UCSD-AML1 (cell line): ENCODE results near the gene EXOC3L4.
"Not testable (repeated sequence)": the region's sequence is repeated elsewhere in the genome, so short reads cannot be mapped to it uniquely, and the experiment has no call there.

Source experiments
- DNase-seq: peaks from one replicate; lab custom pipeline; 2025; ENCODE audit not compliant: unreplicated experiment; lab: John Stamatoyannopoulos, UW

The EXOC3L4 gene

DNA sequence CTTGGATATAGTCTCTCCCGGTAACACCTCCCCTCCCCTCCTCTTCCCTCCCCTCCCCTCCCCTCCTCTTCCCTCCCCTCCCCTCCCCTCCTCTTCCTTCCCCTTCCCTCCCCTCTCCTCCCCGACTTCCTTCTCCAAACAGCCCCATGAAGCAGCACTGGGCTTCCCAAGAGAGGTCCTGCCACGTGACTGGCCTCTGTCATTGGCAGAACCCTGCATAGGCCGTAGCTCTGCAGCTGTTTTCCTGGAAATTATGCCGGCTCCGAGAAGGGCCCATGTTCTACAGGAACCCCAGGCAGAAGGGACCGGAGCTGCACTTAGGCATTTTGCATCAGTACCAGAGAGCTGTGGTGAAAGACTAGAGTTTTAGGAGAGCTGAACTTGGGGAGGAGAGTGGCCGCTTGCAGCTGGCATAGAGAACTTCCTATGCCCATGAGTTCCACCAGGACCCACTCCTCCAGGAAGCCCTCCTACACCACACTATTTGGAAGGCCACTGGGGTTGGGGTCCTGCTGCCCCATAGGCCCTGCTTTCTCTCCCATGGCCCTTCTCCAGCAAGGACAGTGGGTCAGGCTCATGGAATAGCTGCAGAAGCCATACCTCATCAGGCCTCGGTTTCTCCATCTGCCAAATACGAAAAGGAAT is 23.6 kb downstream of the EXOC3L4 start:
- DNase-seq = peak; percentile 75

DNA sequence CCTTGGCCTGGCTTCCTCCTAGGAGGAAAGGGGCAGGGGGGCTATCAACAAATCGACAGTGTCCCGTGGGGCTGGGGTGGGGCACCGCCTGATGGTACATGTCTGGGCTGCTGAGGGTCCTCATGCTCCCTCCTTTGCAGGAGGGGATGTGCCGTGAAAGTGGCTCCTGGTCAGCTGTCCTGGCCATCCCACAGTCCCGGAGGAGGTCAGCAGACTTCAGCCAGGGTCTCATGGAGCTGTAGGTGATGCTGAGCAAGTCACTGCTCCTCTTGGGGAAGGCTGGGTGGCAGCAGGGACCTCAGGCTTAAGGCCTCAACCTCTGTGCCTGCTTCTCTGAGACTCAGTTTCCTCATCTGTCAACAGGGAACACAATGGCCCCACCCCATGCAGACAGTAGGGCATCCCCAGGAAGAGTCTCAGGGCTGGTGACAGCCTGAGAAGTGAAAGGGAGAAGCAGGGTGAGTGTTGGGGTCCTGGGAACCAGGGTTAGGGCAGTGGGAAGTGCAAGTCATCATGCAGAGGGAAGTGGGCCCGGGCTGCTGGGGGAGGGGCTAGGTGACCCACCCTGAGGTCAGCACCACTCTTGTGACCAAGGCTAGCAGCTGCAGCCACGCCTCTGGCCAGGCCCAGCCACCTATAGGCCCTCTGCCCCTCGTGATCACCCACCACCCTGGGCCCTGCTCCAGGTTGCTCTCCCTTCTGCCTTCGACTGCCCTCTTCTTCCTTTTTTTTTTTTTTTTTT is 24.3 kb downstream of the EXOC3L4 start:
- peak; percentile 84 for DNase-seq

DNA sequence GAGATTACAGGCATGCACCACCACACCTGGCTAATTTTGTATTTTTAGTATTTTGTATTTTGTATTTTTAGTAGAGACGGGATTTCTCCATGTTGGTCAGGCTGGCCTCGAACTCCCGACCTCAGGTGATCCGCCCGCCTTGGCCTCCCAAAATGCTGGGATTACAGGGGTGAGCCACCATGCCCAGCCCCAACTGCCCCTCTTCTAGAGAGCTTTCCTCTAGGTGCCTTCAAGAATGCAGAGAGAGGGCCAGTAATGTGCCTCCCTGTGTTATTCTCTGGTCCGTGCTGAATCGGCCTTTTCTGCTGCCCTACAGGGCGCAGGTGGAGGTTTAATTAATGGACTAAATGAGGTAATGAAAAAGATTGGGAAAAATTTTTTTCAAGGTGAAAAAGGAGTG is 25.0 kb downstream of the EXOC3L4 start:
- not testable (repeated sequence) for DNase-seq

DNA sequence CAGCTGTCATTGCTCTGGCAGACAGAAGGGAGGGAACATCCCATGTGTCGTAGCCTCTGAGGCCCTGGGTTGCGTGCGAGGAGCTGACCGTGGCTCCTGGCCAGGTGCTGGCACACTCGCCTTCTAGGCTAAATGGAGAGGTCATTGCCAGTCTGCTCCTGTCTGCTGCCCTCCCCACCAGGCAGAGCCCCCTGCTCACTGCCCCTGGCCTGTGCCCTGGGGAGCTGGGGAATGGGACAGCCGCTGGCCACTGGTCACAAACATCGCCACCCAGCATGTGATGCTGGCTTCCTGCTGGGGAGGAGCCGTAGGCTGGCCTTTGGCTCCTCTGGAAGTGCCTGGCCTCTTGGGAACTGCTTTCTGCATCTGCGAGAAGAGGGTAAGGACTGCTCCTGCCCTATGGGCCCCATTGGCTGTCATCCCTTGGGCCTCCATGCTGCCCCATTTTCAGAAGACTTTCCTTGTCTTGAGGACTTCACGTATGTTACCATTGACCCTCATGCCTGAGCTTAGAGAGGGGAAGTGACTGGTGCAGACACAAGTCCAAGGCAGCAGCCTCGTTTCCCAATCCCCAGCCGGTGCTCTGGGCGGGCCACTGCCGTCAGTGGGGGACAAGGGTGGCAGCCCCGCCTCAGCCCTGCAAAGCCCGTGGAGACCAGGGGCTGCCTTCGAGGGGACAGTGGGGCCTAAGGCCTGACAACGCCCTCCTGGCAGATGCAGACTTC is 26.8 kb downstream of the EXOC3L4 start:
- DNase-seq = peak; percentile 75

DNA sequence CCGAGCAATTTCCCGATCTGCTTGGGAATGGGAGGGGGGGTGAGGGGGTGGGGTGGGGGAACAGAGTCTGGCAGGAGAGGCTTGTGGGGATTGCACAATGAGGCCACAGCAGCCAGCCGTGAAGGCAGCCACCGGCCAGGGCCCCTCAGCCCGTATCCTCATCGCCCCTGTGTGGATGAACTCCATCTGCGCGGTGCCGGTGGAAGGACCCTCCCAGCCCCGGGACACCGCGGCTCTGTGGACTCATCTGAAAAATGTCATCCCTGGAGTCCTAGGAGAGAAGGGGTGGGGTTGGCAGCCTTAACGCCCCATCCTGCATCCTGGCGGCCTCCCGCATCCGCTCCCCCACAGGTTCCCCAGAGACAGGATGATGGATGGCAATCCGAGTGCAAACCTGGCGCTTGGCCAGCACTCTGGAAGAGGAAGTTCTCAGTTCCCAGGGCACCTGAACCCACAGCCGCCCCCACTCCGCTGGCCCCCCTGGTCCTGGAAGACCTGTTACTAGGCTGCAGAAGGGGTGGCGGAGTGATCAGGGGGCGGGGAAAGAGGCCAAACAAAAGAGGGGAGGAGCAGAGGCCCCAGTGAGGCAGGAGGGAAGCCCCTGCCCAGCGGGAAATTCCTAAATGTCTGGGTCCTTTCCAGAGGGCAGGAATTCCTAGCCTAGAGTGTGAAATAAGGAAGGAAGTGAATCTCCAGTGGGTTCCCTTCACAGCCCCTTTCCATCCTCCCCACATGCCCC is 27.5 kb downstream of the EXOC3L4 start:
- peak; percentile 96 for DNase-seq

DNA sequence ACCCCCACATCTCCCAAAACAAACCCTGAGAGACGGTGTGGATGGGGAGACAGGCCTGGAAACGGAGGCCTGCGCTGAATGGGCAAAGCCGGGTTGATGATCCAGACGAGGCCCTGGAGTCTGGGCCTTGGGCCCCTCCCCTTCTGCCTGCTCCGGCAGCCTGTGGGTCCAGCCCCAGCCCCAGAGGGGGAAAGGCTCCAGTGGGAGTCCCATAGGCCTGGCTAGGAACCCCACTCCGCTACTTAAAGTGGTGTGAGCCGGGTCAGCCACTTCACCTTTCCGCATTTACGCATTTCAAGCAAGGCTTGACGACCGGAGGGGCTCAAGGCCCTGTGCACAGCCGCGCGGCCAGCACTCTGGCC is 28.0 kb downstream of the EXOC3L4 start:
- peak; percentile 79 for DNase-seq

DNA sequence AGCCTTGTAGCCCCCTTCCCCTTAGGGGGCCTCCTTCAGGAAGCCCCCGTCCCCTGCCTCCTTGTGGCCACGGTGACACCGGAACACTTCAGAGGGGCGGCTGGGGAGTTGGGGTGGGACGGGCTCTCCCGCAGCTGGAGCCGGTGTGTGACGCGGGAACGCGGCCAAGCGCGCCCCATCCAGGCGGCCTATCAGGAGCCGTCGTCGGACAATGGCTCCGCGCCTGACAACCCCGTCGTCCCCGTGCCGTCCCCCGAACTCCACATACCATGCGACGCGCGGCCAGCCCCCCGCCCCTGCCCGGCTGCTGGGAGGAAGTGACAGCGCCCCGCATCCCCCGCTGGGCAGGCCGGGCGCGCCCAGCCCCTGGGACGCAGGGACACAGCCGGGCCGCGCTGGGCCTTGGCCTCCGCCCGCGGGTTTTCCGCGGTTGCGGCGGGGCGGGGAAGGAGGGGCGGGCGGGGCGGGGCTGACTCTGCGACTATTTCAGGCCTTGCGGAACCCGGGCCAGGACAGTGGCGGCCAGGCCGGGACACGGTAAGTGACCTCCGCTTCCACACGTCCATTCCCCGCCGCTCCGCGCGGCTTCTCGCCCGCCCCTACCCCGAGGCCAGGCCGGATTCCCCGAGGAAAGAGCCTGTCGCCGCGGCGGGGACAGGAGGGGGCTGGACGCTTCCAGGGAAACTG is 28.6 kb downstream of the EXOC3L4 start, which contains the start of gene TNFAIP2:
TNFAIP2 (plus strand) TSS at position 515 of the 687 bp plus-strand sequence. CDS start 2,997 bp downstream, outside the sequence.
- DNase-seq = peak; percentile 78

DNA sequence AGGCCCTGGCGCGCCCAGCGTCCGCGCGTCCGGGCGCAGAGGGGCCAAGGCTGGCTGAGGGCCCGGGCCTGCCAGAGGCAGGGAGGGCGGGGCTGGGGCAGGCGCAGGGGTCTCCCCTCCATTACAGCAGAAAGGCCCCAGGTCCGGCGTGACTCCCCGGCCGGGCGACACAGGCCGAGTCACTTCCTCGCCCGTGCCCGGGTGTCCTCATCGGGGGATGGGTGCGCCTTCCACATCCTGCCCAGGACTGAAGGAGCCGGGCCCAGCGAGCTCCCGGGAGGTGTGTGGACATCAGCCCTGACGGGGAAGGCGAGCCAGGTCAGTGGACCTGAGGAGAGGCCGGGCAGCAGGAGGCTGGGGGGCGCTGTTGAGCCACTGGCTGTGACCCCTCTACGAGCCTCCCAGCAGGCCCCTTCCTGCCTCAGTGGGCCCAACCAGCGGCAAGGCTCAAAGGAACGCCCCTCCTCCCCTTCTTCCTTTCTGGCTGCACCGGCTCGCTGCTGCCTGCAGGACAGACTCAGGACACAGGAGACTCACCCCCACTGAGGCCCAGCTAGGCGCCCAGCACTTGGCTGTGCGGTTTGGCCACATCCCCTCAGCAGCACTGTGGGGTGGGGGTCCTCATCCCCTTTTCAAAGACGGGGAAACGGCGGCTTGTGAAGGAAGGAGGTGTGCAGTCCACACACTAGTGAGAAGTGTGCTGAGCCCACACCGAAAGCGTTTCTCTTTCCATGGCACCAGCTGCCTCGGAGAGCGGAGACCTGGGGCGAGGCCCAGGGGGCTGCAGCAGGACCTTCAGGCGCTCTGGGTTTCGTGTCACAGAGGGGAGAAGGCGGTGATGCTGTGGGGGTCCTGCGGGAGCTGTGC is 29.3 kb downstream of the EXOC3L4 start:
- DNase-seq = peak; percentile 59

DNA sequence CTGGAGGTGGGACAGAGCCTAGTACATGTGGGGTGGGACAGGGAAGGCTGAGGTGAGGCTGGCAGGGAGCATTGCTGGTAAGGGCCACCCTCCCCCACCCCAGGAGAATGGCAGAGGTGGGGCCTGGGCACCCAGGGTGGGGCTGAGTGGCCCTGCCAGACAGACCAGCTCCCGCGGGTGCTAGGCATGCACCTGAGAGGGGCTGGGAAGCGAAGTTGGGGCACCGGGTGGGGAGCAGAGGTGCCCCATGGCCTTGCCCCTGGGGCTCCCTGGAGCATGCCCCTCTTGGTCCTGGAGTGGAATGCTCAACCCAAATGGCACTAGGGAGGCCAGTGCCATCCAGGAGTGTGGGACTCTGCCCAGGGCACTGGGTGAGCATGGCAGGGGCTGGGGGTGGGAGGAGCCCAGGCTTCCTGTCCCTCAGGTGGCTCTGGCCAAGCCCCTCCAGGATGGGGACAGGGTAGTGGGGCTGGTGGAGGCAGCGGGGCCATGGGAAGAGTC is 30.0 kb downstream of the EXOC3L4 start:
- DNase-seq = no peak

DNA sequence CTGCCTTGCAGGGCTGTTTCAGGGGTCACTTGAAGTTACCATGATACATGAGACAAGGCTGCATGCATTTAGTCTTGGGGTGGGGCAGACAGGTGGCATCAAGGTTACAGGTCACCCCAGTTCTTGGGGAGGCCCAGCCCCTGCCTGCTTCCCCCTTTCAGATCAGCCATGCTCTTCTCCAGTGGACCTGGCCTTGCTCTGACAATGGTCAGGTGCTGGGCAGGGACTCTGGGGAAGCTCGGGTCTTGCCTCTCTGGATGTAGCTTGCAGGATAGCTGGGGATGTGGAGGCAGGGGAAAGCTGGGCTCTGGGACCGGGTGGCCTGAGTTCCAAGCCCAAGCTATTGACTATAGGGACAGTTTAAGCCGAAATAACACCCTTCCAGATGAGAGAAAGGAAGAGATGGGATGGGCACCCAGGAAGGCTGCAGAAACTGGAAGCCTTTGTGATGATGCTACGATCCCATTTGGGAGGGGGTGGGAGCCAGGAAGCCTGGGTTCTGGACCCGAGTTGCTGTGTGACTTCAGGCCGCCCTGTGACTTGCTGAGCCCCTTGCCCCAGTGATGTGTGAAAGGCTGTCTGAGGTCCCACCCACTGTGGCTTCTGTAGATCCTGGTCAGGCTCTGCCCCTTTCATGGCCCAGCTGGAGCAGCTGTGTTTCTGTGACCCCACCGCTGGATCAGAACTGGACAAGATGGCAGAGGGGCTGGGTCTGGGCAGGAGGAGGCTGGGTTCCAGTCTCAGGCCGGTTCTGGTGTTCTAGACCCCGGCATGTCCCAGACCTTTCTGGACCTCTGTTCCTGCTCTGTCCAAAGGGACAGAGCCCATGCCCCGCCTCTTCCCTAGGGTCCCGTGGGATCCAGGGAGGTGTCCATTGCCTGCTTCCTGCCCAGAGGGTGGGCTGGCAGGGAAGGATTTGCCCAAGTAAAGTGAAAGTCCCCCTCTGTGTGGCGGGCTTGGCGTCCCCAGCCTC is 30.9 kb downstream of the EXOC3L4 start:
- no peak for DNase-seq

DNA sequence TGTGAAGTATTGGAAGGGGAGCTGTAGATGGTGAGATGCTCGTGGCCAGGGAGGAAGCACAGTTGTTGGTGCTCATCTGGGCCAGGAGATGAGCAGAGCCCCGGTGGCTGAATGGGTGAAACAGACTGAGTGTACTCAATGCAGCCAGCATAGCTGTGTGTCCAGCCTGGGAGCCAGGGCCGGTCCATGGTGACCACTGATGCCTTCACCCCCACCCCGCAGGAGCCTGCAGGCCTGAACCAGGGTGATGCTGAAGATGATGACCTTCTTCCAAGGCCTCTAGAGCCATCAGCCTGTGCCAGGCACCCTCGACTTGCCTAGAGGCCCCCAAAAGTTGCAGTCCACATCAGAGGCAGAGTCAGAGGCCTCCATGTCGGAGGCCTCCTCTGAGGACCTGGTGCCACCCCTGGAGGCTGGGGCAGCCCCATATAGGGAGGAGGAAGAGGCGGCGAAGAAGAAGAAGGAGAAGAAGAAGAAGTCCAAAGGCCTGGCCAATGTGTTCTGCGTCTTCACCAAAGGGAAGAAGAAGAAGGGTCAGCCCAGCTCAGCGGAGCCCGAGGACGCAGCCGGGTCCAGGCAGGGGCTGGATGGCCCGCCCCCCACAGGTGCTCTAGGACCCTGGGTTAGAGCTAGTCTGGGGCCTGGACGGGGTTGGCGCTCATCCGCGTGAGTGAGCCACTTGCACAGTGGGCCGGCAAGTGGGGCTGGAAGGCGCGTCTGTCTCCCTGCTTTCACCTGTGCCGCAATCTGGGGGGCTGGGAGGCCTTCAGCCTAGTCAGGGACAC is 31.8 kb downstream of the EXOC3L4 start:
- DNase-seq = no peak

DNA sequence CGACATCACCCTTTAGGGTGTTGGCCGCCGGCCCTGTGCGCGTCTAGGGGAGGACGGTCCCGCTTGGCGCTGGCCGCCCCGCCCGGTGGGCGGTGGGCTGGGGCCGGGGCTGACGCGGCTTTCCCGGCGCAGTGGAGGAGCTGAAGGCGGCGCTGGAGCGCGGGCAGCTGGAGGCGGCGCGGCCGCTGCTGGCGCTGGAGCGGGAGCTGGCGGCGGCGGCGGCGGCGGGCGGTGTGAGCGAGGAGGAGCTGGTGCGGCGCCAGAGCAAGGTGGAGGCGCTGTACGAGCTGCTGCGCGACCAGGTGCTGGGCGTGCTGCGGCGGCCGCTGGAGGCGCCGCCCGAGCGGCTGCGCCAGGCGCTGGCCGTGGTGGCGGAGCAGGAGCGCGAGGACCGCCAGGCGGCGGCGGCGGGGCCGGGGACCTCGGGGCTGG is 32.4 kb downstream of the EXOC3L4 start:
- no peak for DNase-seq

DNA sequence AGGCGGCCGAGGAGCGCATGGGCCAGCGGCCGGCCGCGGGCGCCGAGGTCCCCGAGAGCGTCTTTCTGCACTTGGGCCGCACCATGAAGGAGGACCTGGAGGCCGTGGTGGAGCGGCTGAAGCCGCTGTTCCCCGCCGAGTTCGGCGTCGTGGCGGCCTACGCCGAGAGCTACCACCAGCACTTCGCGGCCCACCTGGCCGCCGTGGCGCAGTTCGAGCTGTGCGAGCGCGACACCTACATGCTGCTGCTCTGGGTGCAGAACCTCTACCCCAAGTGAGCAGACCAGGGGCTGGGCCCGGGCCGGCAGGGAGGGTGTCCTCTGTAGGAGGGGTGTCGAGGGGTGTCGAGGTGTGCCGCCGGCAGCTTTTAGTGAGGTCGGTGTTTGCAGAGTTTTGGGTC is 32.8 kb downstream of the EXOC3L4 start:
- DNase-seq = no peak

DNA sequence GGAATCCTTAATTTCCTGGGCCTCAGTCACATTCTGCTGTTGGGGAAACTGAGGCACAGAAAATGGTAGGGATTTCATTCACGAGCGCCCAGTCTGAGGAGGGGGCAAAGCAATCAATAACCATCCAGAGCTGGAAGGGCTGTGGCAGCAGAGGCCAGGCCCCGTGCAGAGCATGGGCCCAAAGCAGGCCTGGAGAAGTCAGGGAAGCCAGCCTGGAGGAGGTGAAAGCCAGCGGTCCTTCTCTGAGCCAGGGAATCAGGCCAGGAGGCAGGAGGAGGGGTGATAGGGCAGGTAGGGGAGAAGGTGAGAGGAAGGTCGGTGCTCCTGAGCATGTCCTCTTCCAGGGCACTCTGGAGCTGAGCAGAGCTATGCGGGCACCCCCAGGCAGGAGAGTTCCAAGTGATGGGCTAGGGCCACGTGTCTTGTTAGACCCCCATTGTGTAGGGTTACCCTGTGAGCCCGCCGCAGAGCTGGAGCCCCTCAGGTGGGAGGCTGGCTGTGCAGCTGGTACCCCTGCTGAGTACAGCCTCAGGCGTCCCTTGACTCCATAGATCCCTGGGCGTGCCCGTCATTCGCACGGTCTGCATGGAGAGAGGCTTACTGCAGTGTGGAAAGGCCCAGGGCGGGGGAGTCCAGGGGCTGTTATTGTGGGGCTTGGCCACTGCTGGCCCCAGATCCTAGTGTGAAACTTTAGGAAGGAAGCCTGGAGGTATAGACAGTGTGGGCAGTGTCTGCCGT is 33.5 kb downstream of the EXOC3L4 start:
- DNase-seq = no peak

DNA sequence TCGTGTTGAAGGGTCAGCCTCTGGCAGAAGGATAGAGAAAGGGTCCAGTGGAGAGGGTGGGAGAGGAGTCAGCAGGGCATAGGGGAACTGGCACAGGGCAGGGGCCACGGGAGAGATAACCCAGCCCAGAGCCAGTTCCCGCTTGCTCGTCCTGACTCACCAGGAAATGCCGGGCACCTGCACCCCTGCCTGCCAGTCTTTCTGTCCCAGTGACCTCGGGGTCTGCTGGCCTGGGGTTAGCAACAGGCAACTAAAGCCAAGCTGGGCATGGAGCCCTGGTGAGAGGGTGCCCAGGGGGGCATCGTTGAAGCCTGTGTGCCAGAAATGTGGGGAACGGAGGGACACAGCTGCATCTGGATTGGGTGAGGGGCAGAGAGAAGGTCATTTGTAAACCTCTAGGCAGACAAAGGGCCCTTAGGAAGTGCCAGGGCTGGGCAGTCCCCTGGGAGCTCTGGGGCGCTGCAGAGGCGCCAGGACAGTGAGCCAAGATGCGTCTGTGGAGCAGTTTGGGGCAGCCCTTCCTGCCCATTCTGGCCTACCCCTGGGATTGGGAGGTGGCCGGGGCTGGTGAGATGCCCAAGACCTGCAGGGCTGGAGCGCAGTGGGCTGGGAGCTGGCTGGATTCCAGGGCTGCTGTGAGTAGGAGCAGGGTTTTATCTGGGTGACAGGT is 34.2 kb downstream of the EXOC3L4 start:
- no peak for DNase-seq

DNA sequence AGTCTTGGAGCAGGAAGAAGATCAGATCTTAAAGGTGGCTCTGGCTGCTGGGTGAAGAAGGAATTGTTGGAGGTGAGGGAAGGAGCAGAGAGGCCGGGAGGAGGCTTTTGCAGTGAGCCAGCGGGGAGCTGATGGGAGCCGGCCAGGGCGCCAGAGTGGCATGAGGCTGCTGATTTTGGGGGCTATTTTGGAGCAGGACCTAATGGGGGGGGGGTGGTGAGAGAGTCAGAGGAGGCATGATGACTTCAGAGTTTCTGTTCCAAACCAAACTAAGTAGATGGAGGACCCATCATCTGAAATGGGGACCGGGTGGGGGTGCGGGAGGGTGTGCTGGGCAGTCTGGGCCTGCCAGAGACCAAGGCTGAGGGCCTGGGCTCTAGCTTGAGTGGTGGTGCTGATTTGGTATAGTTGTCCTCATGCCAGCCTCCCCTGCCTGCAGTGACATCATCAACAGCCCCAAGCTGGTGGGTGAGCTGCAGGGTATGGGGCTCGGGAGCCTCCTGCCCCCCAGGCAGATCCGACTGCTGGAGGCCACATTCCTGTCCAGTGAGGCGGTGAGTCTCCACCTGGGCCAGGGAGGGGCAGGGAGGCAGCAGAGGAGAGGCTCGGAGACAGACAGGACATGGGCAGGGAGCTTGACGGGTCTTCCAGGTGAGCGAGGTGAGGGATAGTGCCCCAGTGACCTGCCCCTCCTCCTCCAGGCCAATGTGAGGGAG is 34.9 kb downstream of the EXOC3L4 start:
- DNase-seq = no peak
